OCI-LY1 (cell line): ENCODE data around the gene PLEKHM3.

Source experiments
- H2AFZ ChIP-seq: fragments of 200-600 bp; sonication (generic), shearing (Covaris generic); 2 replicates; pipeline ENCODE4 v1.6.0; 2014; ENCODE audit warnings: antibody characterized with exemption, mild to moderate bottlenecking, low read length
- H3F3A ChIP-seq: fragments of 200-600 bp; sonication (generic), shearing (Covaris generic); 2 replicates; pipeline ENCODE4 v1.6.0; 2014; ENCODE audit warnings: mild to moderate bottlenecking, antibody characterized with exemption, low read length, moderate library complexity; ENCODE audit not compliant: insufficient read depth
- H3K27ac ChIP-seq: fragments of 200-600 bp; sonication (generic); 2 replicates; pipeline ENCODE4 v1.5.1; 2014; ENCODE audit warnings: low read length, mixed run types, mild to moderate bottlenecking, low read depth; ENCODE audit not compliant: poor library complexity, severe bottlenecking
- H3K27me3 ChIP-seq: fragments of 200-600 bp; sonication (generic); 2 replicates; pipeline ENCODE4 v1.6.0; 2014; ENCODE audit warnings: antibody characterized with exemption, mild to moderate bottlenecking, low read length, moderate library complexity; ENCODE audit not compliant: insufficient read depth
- H3K36me3 ChIP-seq: fragments of 200-600 bp; sonication (generic); 2 replicates; pipeline ENCODE4 v1.6.1; 2014; ENCODE audit warnings: mild to moderate bottlenecking, antibody characterized with exemption, low read length, moderate library complexity, mixed read lengths; ENCODE audit not compliant: insufficient read depth
- H3K4me1 ChIP-seq: fragments of 200-600 bp; sonication (generic); 2 replicates; pipeline ENCODE4 v1.5.1; 2014; ENCODE audit warnings: mild to moderate bottlenecking, low read length, moderate library complexity; ENCODE audit not compliant: insufficient read depth, severe bottlenecking
- H3K4me2 ChIP-seq: fragments of 200-600 bp; sonication (generic), shearing (Covaris generic); 2 replicates; pipeline ENCODE4 v1.6.1; 2014; ENCODE audit warnings: low read length
- H3K4me3 ChIP-seq: fragments of 200-600 bp; sonication (generic); 2 replicates; pipeline ENCODE4 v1.5.1; 2014; ENCODE audit warnings: low read length, low read depth, mild to moderate bottlenecking, mixed read lengths; ENCODE audit not compliant: poor library complexity, severe bottlenecking
- H3K79me2 ChIP-seq: fragments of 200-600 bp; shearing (Covaris generic); 2 replicates; pipeline ENCODE4 v1.6.1; 2016; ENCODE audit warnings: mixed run types, low read length, mixed read lengths; ENCODE audit not compliant: insufficient read depth
- H3K9ac ChIP-seq: fragments of 200-600 bp; sonication (generic), shearing (Covaris generic); 2 replicates; pipeline ENCODE4 v1.6.1; 2014; ENCODE audit warnings: mild to moderate bottlenecking, low read length, mixed read lengths
- H3K9me2 ChIP-seq: fragments of 200-600 bp; sonication (generic), shearing (Covaris generic); 2 replicates; pipeline ENCODE4 v1.6.1; 2014; ENCODE audit warnings: low read depth, mild to moderate bottlenecking, low read length, mixed read lengths
- H3K9me3 ChIP-seq: fragments of 200-600 bp; shearing (Covaris generic); 2 replicates; pipeline ENCODE4 v1.6.1; 2014; ENCODE audit warnings: low read length, mixed read lengths
- H4K20me1 ChIP-seq: fragments of 200-600 bp; sonication (generic), shearing (Covaris generic); 2 replicates; pipeline ENCODE4 v1.6.0; 2016; ENCODE audit warnings: mild to moderate bottlenecking, low read length; ENCODE audit not compliant: insufficient read depth
- CTCF ChIP-seq: fragments of 200-600 bp; sonication (generic), shearing (Covaris generic); IDR thresholded peaks from 2 replicates; pipeline ENCODE4 v1.5.1; 2017; ENCODE audit warnings: mild to moderate bottlenecking, antibody characterized with exemption, low read length, moderate library complexity, mixed read lengths
- EZH2 ChIP-seq: fragments of 200-600 bp; sonication (generic), shearing (Covaris generic); IDR thresholded peaks from 2 replicates; pipeline ENCODE4 v1.8.0; 2017; ENCODE audit warnings: borderline replicate concordance, mixed run types, mild to moderate bottlenecking, antibody characterized with exemption, low read length, moderate library complexity, mixed read lengths

PLEKHM3 gene

GRCh38 chr2:207925601-207926000 lies 99.7 kb downstream of the PLEKHM3 start:
- no peaks in the 10 kb centered on the region for H3K79me2 ChIP-seq
- H3K27me3 ChIP-seq: no peaks in the 10 kb centered on the region
- no peaks in the 10 kb centered on the region for H4K20me1 ChIP-seq
- H3K9ac ChIP-seq: no peak overlapping the region
- TF ChIP-seq CTCF (no peak), EZH2 (no peak)
- no peak overlapping the region for H2AFZ ChIP-seq
- H3K4me1 ChIP-seq: no peaks in the 10 kb centered on the region
- H3K4me3 ChIP-seq: no peak overlapping the region
- H3K9me2 ChIP-seq: no peaks in the 10 kb centered on the region
- no peak overlapping the region for H3K4me2 ChIP-seq
- H3K27ac ChIP-seq: no peak overlapping the region
- H3K9me3 ChIP-seq: no peaks in the 10 kb centered on the region
- no peaks in the 10 kb centered on the region for H3K36me3 ChIP-seq
- no peaks in the 10 kb centered on the region for H3F3A ChIP-seq

GRCh38 chr2:207921606-207922005 lies 103.7 kb downstream of the PLEKHM3 start:
- H3K4me3 ChIP-seq: no peak overlapping the region
- no peaks in the 10 kb centered on the region for H4K20me1 ChIP-seq
- no peak overlapping the region for H3K9ac ChIP-seq
- H3K9me3 ChIP-seq: no peaks in the 10 kb centered on the region
- H3K9me2 ChIP-seq: no peaks in the 10 kb centered on the region
- H3K36me3 ChIP-seq: no peaks in the 10 kb centered on the region
- no peak overlapping the region for H2AFZ ChIP-seq
- no peaks in the 10 kb centered on the region for H3K79me2 ChIP-seq
- no peaks in the 10 kb centered on the region for H3F3A ChIP-seq
- H3K27ac ChIP-seq: no peak overlapping the region
- TF ChIP-seq CTCF (no peak), EZH2 (no peak)
- H3K27me3 ChIP-seq: no peaks in the 10 kb centered on the region
- no peak overlapping the region for H3K4me2 ChIP-seq
- no peaks in the 10 kb centered on the region for H3K4me1 ChIP-seq

- Histone ChIP-seq H3K4me2 (no peak overlapping the region), H4K20me1 (no peaks in the 10 kb centered on the region), H3K9me2 (no peaks in the 10 kb centered on the region), H3K79me2 (no peaks in the 10 kb centered on the region), H3K4me1 (no peaks in the 10 kb centered on the region), H3K9ac (no peak overlapping the region), H3K9me3 (no peaks in the 10 kb centered on the region), H3K4me3 (no peak overlapping the region), H3K27ac (no peak overlapping the region), H2AFZ (no peak overlapping the region), H3F3A (no peaks in the 10 kb centered on the region), H3K27me3 (no peaks in the 10 kb centered on the region), H3K36me3 (no peaks in the 10 kb centered on the region)
- TF ChIP-seq CTCF: no peak
These were observed 104.6 kb downstream of the PLEKHM3 start for GRCh38 chr2:207920721-207921120.
